Neural progenitor cell (in vitro differentiated cells): Measurements from ENCODE around the gene TMPRSS6. TPM values are rescaled to one million over a fixed set of nuclear protein-coding genes. Genes with fewer than 3 reads are reported as not detected.

Experiments
- DNase-seq: peaks from one replicate; pipeline ENCODE4 v3.0.0-alpha.2; 2016; ENCODE audit warnings: low spot score
- H2AFZ ChIP-seq: fragments of 200-600 bp; sonication (generic); replicated peaks from 2 replicates; pipeline ENCODE4 v1.6.1; 2016; ENCODE audit warnings: antibody characterized with exemption
- H3F3A ChIP-seq: fragments of 200-600 bp; sonication (generic); 2 replicates; pipeline ENCODE4 v1.6.1; 2016; ENCODE audit warnings: antibody characterized with exemption, low read depth
- H3K27ac ChIP-seq: fragments of 200-600 bp; sonication (generic); 2 replicates; pipeline ENCODE4 v1.5.1; 2016; ENCODE audit warnings: mild to moderate bottlenecking
- H3K27me3 ChIP-seq: fragments of 200-600 bp; sonication (generic); 2 replicates; pipeline ENCODE4 v1.6.1; 2016; ENCODE audit warnings: mild to moderate bottlenecking, moderate library complexity
- H3K36me3 ChIP-seq: fragments of 200-600 bp; sonication (generic); 2 replicates; pipeline ENCODE4 v1.5.1; 2016
- H3K4me1 ChIP-seq: fragments of 200-600 bp; sonication (generic); 2 replicates; pipeline ENCODE4 v1.6.1; 2016; ENCODE audit warnings: mixed run types
- H3K4me2 ChIP-seq: fragments of 200-600 bp; sonication (generic); 2 replicates; pipeline ENCODE4 v1.6.1; 2016
- H3K4me3 ChIP-seq: fragments of 200-600 bp; sonication (generic); 2 replicates; pipeline ENCODE4 v1.5.1; 2016
- H3K79me2 ChIP-seq: fragments of 200-600 bp; sonication (generic); 2 replicates; pipeline ENCODE4 v1.6.1; 2016; ENCODE audit warnings: low read depth
- H3K9ac ChIP-seq: fragments of 200-600 bp; sonication (generic); 2 replicates; pipeline ENCODE4 v1.6.1; 2016
- H3K9me3 ChIP-seq: fragments of 200-600 bp; sonication (generic); 2 replicates; pipeline ENCODE4 v1.5.1; 2016; ENCODE audit warnings: low read depth
- H4K20me1 ChIP-seq: fragments of 200-600 bp; sonication (generic); 2 replicates; pipeline ENCODE4 v1.6.1; 2016; ENCODE audit warnings: low read depth
- H3K27ac Mint-ChIP-seq: 3 replicates; pipeline ENCODE4 v1.8.0; 2021; ENCODE audit warnings: mixed read lengths
- H3K27me3 Mint-ChIP-seq: 2 replicates; pipeline ENCODE4 v1.8.0; 2022; ENCODE audit warnings: low read depth, mild to moderate bottlenecking, inconsistent platforms, moderate library complexity, mixed read lengths; ENCODE audit not compliant: insufficient read depth
- H3K36me3 Mint-ChIP-seq: 3 replicates; pipeline ENCODE4 v1.8.0; 2021; ENCODE audit warnings: mixed read lengths
- H3K4me1 Mint-ChIP-seq: 3 replicates; pipeline ENCODE4 v1.8.0; 2021; ENCODE audit warnings: mixed read lengths
- H3K4me3 Mint-ChIP-seq: 3 replicates; pipeline ENCODE4 v1.8.0; 2021; ENCODE audit warnings: mild to moderate bottlenecking, moderate library complexity, mixed read lengths
- H3K9me3 Mint-ChIP-seq: 3 replicates; pipeline ENCODE4 v1.8.0; 2020; ENCODE audit warnings: mixed read lengths
- CTCF ChIP-seq: fragments of 200-600 bp; sonication (generic); IDR thresholded peaks from 2 replicates; pipeline ENCODE4 v1.5.1; 2017; ENCODE audit warnings: antibody characterized with exemption, mild to moderate bottlenecking
- EZH2 ChIP-seq: fragments of 200-600 bp; sonication (generic); IDR thresholded peaks from 2 replicates; pipeline ENCODE4 v1.6.1; 2017; ENCODE audit warnings: antibody characterized with exemption, mild to moderate bottlenecking, moderate library complexity
- EZH2phosphoT487 ChIP-seq: fragments of 200-600 bp; sonication (generic); IDR thresholded peaks from 2 replicates; pipeline ENCODE4 v1.6.1; 2017; ENCODE audit warnings: antibody characterized with exemption
- total RNA-seq: library from RNA; depleted of rRNA; stranded (reverse); fragments of >200 nt; gene quantifications from 2 replicates; pipeline ENCODE4 v1.2.3, GENCODE V29; 2015; ENCODE audit warnings: low replicate concordance

TMPRSS6 gene
- total RNA-seq, 1 donor from 2014 or later = not detected

- peaks cover 3% of the 10 kb centered on the region for H3K27me3 Mint-ChIP-seq
- Histone ChIP-seq H3K36me3 (no peaks in the 10 kb centered on the region), H2AFZ (no peak overlapping the region), H3F3A (no peaks in the 10 kb centered on the region), H3K9me3 (no peaks in the 10 kb centered on the region), H3K27me3 (peaks cover 14% of the 10 kb centered on the region), H4K20me1 (no peaks in the 10 kb centered on the region), H3K4me3 (no peak overlapping the region), H3K79me2 (no peaks in the 10 kb centered on the region), H3K9ac (no peak overlapping the region), H3K4me1 (no peaks in the 10 kb centered on the region), H3K4me2 (no peak overlapping the region), H3K27ac (no peak overlapping the region)
- TF ChIP-seq EZH2 = no peak
- H3K27ac Mint-ChIP-seq = no peak overlapping the region
- H3K4me3 Mint-ChIP-seq = no peak overlapping the region
- no peak for DNase-seq
- no peaks in the 10 kb centered on the region for H3K4me1 Mint-ChIP-seq
- H3K9me3 Mint-ChIP-seq = no peaks in the 10 kb centered on the region
- peaks cover 3% of the 10 kb centered on the region for H3K36me3 Mint-ChIP-seq
These were observed 46.7 kb downstream of the TMPRSS6 start for GRCh38 chr22:37062702-37063381.

GRCh38 chr22:37062376-37062675 is 47.2 kb downstream of the TMPRSS6 start:
- Histone ChIP-seq H3K79me2 (no peaks in the 10 kb centered on the region), H3K4me2 (no peak overlapping the region), H3K4me3 (no peak overlapping the region), H3F3A (no peaks in the 10 kb centered on the region), H3K4me1 (no peaks in the 10 kb centered on the region), H3K9me3 (no peaks in the 10 kb centered on the region), H4K20me1 (no peaks in the 10 kb centered on the region), H3K27me3 (peaks cover 9% of the 10 kb centered on the region), H3K9ac (no peak overlapping the region), H3K36me3 (no peaks in the 10 kb centered on the region), H3K27ac (no peak overlapping the region), H2AFZ (no peak overlapping the region)
- DNase-seq = no peak
- Mint-ChIP-seq H3K4me3 (no peak overlapping the region), H3K27ac (no peak overlapping the region), H3K36me3 (peaks cover 5% of the 10 kb centered on the region), H3K27me3 (peaks cover 3% of the 10 kb centered on the region), H3K4me1 (no peaks in the 10 kb centered on the region), H3K9me3 (no peaks in the 10 kb centered on the region)
- TF ChIP-seq CTCF (no peak), EZH2phosphoT487 (no peak), EZH2 (no peak)

GRCh38 chr22:37061611-37062375 is 47.7 kb downstream of the TMPRSS6 start:
- Histone ChIP-seq H3K4me1 (no peaks in the 10 kb centered on the region), H3K9me3 (no peaks in the 10 kb centered on the region), H3F3A (no peaks in the 10 kb centered on the region), H3K9ac (no peak overlapping the region), H3K27me3 (peaks cover 6% of the 10 kb centered on the region), H3K4me3 (no peak overlapping the region), H2AFZ (no peak overlapping the region), H3K36me3 (no peaks in the 10 kb centered on the region), H3K79me2 (no peaks in the 10 kb centered on the region), H3K4me2 (no peak overlapping the region), H3K27ac (no peak overlapping the region), H4K20me1 (no peaks in the 10 kb centered on the region)
- H3K36me3 Mint-ChIP-seq = peaks cover 7% of the 10 kb centered on the region
- no peaks in the 10 kb centered on the region for H3K4me1 Mint-ChIP-seq
- H3K9me3 Mint-ChIP-seq = no peaks in the 10 kb centered on the region
- peaks cover 3% of the 10 kb centered on the region for H3K27me3 Mint-ChIP-seq
- DNase-seq = no peak
- TF ChIP-seq EZH2 (no peak), CTCF (no peak), EZH2phosphoT487 (no peak)
- H3K27ac Mint-ChIP-seq = no peak overlapping the region
- no peak overlapping the region for H3K4me3 Mint-ChIP-seq
